Limb (tissue), 2 donors: ENCODE data around the gene GGT1.

Experiments used
- DNase-seq, 2 donors: peaks; one replicate each; pipeline ENCODE4 v3.0.0-alpha.2; 2016; ENCODE audit errors: extremely low spot score in 2 of 2

Gene GGT1

DNA sequence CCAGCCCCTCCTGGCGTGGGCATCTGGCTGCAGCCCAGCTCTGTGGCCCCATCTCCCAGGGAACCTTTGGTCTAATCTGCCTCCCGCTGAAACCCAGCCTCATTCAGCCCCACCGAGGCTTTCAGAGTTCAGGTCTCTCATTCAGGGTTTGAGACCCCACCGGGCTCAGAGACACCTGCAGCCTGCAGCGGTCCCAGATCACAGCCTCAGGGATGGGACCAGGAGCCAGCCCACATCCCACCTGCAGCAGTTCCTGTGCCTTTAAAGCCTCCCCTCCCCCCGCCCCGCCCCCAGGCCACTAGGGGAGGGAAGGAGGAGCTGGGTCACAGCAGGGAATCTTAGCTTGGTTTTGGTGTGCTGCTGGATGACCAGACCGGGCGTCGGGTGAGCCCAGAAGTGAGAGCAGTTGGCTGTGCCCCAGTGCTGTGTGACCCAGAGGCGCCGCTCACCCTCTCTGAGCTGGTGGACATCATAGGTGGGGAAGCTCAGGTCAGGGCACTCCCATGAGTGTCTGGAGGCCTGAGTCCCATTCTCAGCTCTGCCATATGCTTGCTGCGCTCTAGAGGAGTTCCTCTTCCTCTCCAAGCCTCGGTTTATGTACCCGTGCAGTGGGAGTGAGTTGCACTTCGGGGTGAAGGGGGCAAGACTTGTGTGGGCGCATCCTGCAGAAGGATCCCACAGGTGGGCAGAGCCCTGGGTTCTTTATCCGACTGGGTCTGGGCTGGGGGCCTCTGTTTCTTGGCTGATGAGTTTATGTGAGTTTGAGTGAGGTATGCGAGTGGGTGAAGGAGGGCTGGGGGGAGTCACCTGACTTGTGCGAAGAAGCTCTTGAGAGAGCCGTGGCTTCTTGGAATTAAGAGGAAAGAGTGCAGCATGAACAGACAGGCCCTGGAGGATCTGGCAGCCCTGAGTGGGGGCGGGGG is at the start of gene GGT1:
GGT1 (plus strand) TSS at position 347 of the 923 bp plus-strand sequence. CDS start 7,889 bp downstream, outside the sequence.
- peak in 1 of 2 donors; percentile 37 for DNase-seq

DNA sequence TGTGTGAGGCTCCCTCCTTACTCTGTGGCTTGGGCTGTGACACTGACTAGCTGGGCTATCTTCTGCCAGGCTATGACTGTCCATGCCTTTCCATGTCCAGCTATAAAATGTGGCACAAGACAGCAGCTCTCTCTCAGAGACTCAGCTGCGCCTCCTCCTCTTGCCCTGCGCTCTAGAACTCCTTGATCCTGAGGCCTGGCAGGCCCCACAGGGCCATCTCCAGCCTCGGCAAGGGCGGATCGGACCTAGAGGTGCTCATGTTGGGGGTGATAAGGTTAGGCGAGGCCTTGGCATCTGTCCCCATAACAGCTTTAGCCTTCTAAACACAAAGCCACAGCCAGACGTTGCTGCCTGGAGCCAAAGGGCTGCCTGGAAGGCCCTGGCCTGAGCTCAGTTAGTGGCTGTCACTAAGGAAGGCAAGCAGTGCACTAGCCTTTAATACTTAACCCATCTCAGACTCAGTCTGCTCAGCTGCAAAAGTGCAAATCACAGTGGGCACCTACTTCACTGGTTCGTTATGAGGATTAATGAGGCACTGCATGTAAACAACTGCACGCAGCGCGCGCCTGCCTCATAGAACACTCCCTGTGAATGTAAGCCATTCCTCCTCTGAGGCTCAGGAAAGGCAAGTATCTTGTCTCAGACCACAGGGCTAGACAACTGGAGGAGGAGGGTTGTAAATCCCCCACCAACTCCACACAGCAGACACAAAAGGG is 49.2 kb upstream of the GGT1 start:
- DNase-seq = peak in 1 of 2 donors; percentile 35

DNA sequence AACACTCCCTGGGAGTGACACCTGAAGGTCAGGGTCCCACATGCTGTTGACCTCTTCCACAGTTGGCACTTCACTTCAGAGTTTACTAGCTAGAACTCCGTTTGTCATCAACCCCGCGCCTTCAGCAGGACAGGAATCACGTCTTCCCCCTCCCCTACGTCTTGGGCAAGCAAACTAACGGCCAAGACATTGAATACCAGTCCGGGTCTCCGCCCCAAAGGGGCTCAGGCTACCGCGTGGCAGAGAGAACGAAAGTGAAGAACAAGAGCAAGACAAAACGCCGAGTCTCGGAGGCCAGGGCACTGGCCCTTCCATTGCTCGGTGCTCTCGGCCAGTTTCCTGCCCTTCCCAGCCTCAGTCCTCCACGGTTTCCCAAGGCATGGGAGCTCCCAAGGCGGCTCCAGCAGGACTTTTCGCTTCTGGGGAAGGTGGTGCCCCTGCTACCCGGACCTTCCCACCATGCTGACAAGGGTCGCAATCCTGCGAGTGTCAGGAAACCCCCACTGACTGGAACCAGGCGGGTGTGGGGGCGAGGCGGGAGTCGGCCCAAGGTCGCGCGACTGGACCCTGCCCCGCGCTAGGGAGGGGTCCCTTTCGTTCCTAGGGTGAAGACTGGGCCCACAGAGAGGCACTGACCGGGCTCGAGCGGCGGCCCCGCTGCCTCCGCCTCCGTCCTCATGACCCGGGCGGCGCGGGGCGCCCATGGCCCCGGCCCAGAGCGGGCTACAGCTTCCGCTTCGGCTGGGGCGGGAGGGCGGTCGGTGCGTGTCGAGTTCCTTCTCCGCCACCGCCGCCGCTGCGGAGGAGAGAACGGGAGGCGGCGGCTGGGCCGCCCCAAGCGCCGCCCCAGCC is 48.5 kb upstream of the GGT1 start, which contains the start of gene GUCD1:
GUCD1 (minus strand) TSS at position 826 of the 852 bp plus-strand sequence; CDS start at position 679, 147 bp downstream.
- no peak for DNase-seq

DNA sequence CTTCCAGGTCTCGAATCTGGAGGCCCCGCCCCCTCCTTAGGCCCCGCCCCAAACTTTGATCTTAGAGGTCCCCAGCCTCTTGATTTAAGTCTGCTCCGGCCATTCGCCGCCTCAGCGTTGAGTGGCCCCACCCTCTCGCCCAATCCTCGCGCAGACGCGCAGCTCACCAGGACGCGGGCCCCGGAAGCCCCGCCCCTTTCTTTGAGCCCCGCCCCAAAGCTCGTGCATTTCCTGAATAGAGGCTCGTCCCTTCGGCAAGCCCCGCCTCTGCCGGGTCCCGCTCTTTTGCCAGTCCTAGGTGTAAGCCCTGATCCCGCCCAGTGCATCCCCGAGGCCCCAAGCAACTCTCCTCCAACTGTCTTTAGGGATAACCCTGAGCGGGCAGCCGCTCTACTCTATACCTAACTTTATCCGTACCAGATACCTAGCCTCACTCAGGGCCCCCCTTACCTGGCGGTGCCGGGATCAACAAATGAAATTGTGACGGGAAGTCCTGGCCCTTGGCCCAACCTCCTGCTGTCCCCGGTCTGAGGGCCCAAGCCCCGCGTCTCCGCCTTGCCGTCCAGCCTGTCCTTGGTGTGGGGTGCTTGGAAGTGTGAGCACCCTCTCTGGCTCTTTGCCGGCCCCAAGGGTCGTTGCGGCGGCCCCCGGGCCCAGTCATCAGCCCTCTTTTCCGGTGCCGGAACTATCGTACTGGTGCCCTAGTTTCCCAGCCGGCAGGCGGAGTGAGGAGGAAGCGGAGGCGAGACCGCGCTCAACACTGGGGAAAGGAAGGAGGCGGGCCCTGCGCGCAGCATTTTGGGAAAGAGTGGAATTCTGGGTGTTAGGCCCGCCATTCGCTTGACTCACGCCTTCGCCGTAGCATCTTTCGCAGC is 47.6 kb upstream of the GGT1 start, which contains the start of gene SNRPD3:
SNRPD3 (plus strand) TSS at position 835 of the 875 bp plus-strand sequence. CDS start 1,676 bp downstream, outside the sequence.
- peak; percentile 98 to 100 for DNase-seq

DNA sequence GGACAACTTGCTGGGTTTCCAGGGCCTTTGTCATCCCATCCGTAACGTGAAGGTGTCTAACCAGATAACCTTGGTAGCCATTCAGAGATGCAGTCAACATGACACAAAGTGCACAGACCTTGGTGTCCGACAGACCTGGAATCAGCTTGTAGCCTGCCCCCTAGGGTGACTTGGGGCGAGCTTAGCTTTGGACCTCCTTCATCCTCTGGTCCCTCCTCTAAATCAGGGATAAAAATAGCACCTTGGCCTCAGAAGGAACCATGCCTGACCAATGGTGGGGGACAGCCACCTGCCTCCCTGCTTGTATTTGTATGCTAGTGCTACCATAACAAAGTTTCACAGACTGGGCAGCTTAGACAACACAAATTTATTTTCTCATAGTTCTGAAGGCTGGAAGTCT is 43.5 kb upstream of the GGT1 start:
- no peak for DNase-seq

DNA sequence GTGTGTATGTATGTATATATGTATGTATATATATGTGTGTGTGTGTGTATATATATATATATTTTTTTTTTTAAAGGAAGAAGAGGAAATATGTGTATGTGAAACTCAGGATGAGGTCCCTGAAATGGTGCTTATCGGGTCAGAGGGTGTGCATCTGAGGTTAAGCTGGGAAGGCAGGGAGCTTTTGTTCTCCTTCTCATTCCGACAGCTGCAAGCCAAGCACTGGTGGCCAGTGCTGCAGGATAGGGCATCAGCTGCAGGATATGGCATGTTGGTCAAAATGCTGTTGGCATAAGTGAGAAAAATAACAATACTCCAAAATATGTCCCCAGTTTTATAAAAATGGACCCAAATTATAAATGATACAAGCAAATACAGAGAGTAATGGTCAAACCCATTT is 39.7 kb upstream of the GGT1 start:
- DNase-seq = no peak

DNA sequence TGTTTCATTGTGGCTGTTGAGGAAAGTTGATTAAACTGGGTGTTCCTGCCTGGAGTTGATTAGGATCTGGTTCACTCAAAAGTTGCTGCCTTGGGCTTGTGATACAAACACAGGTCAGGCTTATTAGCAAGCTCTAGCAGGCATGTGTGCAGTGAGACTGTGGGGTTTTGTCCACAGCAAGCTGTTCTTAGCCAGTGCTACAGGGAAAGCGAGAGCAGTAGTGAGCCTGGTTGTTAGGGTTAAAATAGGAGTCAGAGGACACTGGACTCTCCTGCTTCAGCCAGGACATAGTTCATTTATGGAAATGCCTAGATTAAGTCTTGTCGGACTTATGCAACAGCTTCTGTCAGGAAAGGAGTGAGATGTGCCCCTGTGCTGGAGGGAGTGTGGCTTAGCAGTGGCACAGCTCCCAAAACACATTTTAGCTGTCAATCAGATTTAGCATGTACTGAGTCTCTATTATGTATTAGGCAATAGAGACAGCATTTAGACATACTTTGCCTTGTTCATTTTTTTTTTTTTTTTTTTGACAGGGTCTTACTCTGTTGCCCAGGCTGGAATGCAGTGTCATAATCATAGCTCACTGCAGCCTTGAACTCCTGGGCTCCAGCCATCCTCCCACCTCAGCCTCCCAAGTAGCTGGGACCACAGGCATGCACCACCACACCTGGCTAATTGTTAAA is 38.5 kb upstream of the GGT1 start:
- DNase-seq = no peak

DNA sequence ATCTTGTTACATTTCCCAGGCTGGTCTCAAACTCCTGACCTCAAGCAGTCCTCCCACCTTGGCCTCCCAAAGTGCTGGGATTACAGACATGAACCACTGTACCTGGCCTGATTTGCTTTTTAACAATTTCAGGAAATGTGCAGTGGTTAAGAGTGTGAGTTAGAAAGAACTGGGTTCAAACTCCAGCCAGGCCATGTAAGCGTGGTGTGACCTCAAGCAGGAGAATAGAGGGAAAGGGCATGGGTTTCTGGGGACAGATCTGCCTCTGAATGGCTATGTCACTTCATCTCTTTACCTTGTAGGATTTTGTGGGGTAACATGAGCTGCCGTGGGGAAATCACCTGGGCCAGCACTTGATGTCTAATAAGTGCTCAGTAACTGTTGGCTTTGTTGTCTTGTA is 37.9 kb upstream of the GGT1 start:
- DNase-seq = no peak

DNA sequence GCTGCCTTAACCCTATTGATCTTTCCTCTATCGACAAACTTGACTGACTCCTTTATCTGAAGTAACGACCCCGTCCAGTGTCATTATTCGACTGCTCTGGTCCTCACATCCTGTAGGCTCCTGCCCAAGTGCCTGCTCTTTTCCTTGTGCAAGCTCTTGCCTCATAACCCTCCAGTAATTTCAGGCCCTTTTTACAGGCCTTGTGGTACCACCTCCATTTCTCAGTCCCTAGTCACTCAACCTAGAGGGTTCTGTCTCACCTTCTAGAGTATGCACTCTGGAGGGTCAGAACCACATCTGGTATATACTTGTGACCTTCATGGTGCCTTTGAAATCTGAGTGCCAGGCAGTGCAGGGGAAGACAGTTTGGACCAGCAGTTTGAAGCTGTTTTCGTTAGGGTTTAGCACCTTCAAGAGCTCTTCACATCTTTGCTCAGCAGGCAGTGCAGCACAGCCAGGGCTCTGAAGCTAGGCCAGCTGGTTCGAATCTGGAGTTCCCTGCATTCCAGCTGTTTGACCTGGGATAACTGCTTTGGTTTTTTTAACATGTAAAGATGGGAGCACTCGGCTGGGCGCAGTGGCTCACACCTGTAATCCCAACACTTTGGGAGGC is 36.0 kb upstream of the GGT1 start:
- DNase-seq = no peak

DNA sequence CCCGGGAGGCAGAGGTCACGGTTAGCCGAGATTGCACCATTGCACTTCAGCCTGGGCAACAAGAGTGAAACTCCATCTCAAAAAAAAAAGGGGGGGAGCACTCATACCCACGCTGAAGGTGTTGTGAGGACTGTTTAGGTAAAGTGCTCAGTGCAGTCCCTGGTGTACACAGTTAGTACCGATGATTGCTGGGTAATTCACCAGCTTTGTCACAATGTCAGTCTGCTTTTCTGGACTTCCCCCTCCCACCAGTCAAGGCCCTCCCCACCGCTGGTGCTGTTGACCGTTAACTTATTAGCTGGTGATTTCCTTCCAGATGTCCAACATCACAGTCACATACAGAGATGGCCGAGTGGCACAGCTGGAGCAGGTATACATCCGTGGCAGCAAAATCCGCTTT is 35.3 kb upstream of the GGT1 start:
- no peak for DNase-seq

DNA sequence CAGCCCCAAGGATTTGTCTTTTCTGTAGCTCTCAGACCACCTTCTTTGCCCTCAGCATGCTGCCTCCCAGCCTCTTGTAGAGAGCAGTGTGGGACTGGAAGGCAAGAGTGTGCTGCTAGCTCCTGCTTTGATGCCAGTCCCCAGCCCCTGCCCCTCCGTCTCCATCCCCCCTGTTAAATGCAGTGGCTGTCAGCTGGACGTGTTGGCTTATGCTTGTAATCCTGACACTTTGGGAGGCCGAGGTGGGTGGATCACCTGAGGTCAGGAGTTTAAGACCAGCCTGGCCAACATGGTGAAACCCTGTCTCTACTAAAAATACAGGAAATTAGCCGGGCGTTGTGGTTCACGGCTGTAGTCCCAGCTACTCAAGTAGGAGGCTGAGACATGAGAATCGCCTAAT is 31.7 kb upstream of the GGT1 start:
- no peak for DNase-seq

DNA sequence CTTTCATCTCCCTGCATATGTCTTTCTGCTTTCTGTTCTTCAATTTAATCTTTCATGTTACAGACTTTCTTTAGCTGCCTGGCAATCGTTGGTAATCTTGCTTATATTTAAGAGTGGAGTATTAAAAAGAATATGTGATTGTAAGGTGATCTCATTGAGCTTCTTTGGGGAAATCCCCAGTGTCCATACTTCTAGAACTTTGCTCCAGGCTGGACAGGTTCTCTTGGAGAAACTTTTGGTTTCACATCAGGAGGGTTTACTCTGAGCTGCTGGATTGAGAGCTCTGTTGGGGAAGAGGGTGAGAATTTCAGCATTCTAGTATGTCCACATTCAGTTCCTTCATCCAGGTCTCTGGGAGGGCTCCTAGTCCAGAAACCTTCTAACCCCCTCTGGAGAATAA is 26.2 kb upstream of the GGT1 start:
- no peak for DNase-seq

DNA sequence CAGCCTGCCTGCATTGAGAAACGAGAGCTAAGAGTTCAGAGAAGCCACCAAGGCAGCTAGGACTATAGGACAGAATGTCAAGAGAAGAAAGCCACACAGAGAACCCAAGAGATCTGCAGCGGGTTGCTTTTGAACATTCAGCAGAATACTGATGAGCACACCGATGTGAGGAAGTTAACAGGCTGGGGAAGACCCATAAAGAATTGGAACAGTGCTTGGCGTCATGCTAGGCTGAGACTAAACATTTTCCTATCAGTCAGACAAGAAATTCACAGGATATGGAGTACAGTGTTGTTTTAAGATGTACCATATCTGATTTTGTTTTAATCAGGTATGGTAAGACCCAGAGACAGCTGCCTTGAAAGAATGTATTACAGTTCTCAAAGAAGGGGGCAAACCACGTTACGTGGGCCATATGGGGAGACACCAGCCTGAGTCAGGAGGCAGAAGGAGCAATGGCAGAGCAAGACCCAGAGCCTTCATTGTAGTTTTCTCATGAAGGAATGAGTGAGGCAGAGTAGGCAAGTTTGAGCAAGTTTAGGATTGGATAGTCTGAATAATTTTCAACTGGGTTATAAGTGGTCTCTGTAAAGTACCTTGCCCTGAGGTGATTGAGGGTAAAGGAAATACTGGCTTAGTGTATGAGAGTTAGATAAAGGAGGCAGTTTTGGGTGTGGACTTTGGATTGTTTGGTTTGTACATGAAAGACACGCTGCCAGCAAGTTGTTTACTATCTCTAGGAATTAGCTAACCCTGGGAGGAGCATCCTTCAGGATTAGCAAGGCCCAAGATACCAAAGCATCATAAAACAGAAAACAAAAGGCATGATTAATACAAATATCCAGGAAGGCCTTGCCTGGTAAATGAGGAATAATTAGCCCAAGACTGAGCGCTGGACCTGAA is 24.4 kb upstream of the GGT1 start:
- DNase-seq = no peak

DNA sequence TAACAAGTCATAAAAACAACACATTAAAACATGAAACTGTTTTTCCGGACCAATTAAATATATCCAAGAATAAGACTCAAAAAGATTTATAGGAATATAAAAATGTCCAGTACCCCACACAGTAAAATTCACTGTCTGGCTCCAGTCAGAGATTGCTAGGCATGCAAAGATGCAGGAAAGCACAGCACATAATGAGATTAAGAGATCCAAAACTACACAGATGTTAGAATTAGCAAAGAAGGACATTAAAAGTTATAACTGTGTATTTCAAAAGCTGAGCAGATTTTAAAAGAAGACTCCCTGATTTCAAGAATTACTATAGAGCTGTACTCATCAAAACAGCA is 23.8 kb upstream of the GGT1 start:
- DNase-seq = no peak

DNA sequence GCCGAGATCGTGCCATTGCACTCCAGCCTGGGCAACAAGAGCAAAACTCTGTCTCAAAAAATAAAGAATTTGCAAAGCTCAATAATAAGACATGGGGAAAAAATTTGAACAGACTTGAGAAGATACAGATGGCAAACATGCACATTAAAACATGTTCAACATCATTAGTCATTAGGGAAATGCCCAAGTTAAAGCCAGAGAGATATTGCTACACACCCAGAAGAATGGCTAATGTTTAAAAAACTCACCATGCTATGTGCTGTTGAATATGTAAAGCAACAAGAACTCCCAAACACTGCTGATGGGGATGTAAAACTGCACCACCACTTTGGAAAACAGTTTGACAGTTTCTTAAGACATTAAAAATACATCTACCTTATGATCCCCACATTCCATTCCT is 22.7 kb upstream of the GGT1 start:
- no peak for DNase-seq

DNA sequence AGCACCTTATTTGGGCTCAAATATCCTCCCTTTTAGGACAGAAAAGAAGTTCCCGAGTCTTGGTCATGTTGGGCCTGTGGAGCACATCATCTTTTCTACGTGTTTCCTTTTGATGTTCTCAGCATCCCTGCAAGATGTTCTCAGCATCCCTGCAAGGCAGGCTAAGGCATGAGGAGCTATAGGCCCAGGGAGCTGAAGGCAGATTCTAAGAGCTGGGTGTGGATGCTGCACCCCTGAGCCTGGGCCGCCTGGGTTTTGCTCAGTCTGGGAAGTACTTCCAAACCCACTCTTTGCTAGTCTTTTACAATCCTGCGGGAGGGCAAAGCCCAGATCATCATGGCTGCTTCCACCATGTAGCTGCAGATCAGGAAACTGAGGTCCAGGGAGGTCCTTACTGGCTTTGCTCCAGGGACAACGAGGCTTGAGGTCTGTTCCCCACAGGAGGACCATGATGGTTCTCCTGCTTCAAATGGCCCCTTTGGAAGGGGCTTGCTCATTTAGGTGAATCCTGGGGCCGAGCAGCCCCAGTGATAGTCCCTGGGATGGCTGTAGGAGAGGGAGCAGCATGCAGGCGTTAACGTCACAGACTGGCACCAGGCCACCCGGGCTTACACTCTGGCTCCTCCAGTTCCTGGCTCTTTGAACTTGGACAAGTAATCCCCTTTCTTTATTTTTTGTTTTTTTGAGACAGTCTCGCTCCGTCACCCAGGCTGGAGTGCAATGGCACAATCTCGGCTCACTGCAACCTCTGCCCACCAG is 20.8 kb upstream of the GGT1 start:
- DNase-seq = no peak

DNA sequence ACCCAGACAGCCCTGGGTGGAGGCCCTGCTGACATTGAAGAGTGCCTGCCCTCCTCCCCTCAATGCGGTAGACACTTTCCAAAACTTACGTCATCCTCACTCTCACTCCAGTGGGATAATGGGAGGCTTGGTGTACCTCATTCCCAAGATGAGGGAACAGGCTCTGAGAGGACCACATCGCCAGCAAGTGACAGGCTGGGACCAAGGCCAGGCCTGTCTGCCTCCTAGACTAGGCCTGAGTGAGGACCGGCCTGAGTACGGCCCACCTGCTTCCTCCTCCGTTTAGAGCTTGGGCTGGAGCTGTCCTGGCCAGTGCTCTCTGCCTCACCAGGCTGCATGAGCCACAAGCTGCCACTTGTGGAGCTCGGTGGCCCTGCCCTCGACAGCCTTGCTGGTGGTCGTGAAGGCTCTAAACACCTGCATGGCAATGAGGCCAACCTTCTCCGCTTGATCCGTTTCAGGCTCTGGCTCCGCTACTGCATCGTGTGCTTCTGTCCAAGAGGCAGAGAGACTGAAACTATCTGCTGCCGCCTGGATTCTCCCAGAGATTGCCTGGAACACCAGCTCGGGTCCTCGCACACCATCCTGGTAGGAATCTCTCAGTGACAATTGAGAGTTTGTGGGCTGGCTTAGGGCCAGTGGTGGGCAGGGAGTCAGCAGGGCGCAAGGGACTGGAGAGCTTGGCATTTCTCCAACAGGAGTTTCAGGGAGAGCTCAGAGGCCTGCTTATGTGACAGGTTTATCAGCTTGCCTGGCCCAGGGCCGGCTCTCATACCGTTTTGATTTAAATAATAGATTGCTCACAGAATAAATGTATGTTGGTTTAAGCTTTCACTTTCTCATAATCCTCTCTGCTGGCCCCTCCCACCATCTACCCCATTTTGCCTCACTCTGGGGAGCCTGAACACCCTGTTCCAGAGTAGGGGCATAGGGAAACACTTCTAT is 19.5 kb upstream of the GGT1 start:
- no peak for DNase-seq
